ENCODE results near the gene CD247. TPM values are rescaled to one million over a fixed set of nuclear protein-coding genes. Genes with fewer than 3 reads are reported as not detected.

The CD247 gene
- total and polyA plus RNA-seq, 2 of the 4 experiments (the other 2 are of a cell fraction): not detected

GRCh38 chr1:167457936-167458584 is 60.3 kb downstream of the CD247 start:
- no peak for TF ChIP-seq MAFK (IDR thresholded peaks at IDR 0.05; ENCODE audit: low read depth, low read length)
- TF ChIP-seq MXI1 (IDR thresholded peaks at IDR 0.05; ENCODE audit: borderline replicate concordance, low read depth, low read length): no peak
- TF ChIP-seq POLR2A (IDR thresholded peaks at IDR 0.05; ENCODE audit: low read depth, low read length): no peak
- TF ChIP-seq RAD21 (IDR thresholded peaks at IDR 0.05; ENCODE audit: low read length): no peak
- TF ChIP-seq CEBPB (IDR thresholded peaks at IDR 0.05; ENCODE audit: low read depth, low read length): no peak
- TF ChIP-seq BHLHE40 (IDR thresholded peaks at IDR 0.05; ENCODE audit: low read depth, low read length): no peak
- no peak for TF ChIP-seq MAZ (IDR thresholded peaks at IDR 0.05; ENCODE audit: borderline replicate concordance, low read depth, low read length)
- TF ChIP-seq CHD1 (IDR thresholded peaks at IDR 0.05; ENCODE audit: low read depth, low read length): no peak
- no peaks in the 10 kb centered on the region for H4K20me1 ChIP-seq (ENCODE audit: insufficient read depth, low read length)
- H2BK120ac ChIP-seq (ENCODE audit: low read depth, low read length): no peak overlapping the region
- H2BK5ac ChIP-seq (ENCODE audit: low read depth, low read length, poor library complexity, severe bottlenecking): no peak overlapping the region
- no TSS peak for BruUV-seq (replicated peaks)
- ATAC-seq (ENCODE audit: low read depth): no peak
- H4K91ac ChIP-seq (ENCODE audit: insufficient read depth, low read depth, low read length): no peak overlapping the region
- no peaks in the 10 kb centered on the region for H3K9me3 ChIP-seq (ENCODE audit: control insufficient read depth, insufficient read depth, low read length)
- H3K79me1 ChIP-seq (ENCODE audit: low read depth in 1 of 2, low read length in 2 of 2): no peaks in the 10 kb centered on the region
- H3K4me3 ChIP-seq (ENCODE audit: insufficient read depth, low read depth, low read length): no peak overlapping the region
- no peaks in the 10 kb centered on the region for H3K4me1 ChIP-seq (ENCODE audit: control insufficient read depth, insufficient read depth, low read length)
- H3K9ac ChIP-seq (ENCODE audit: low read depth, low read length): no peak overlapping the region
- no peak overlapping the region for H2AFZ ChIP-seq (replicated peaks; ENCODE audit: low read length, poor library complexity)
- H3K23ac ChIP-seq (ENCODE audit: low read depth, low read length): no peak overlapping the region
- no peaks in the 10 kb centered on the region for H3K36me3 ChIP-seq (ENCODE audit: control insufficient read depth, insufficient read depth, low read length)
- no peak overlapping the region for H3K4me2 ChIP-seq (ENCODE audit: low read depth, low read length)
- H2BK20ac ChIP-seq (ENCODE audit: low read depth, low read length): no peak overlapping the region
- no peak overlapping the region for H4K5ac ChIP-seq (ENCODE audit: low read depth, low read length)
- WGBS, 2 experiments (ENCODE audit: extremely low coverage in 2 of 2, insufficient read length in 1 of 2): 60% methylated on average over 3 of the region's 11 CpGs; no CpG with 5 or more reads in 1 of the 2 experiments
- no peaks in the 10 kb centered on the region; the same call in 1 of the 2 replicates for H3K9me1 ChIP-seq (ENCODE audit: insufficient read depth, low read length)
- intact Hi-C loops (cut with micrococcal nuclease): loop anchor here (10.0 kb wide), 1 partner anchor 227 kb away; no protein-coding TSS in a partner anchor
- in situ Hi-C loops (cut with MboI; ENCODE audit: low sequenced_read_pairs): no loop called here
- DNase-seq: no peak
- H2AK9ac ChIP-seq (replicated peaks; ENCODE audit: low read depth, low read length, poor library complexity): no peak overlapping the region
- CTCF ChIA-PET: no interaction called here
- H3K14ac ChIP-seq (replicated peaks; ENCODE audit: low read depth, low read length): no peak overlapping the region
- peaks cover 31% of the 10 kb centered on the region for H3K27me3 ChIP-seq (ENCODE audit: control insufficient read depth, insufficient read depth, low read length)
- H3K56ac ChIP-seq (ENCODE audit: extremely low read depth, insufficient read depth, low read length): no peak overlapping the region
- H3K4ac ChIP-seq (ENCODE audit: low read depth, low read length): no peak overlapping the region
- POLR2A ChIA-PET (ENCODE audit: unreplicated experiment): interaction anchor here (0.5 kb wide), 1 partner anchor 225 kb away, joined by 3 read pairs; no protein-coding TSS in a partner anchor
- H3K27ac ChIP-seq (ENCODE audit: insufficient read depth, low read length): no peak overlapping the region
- no peak overlapping the region for H4K8ac ChIP-seq (ENCODE audit: low read depth in 2 of 2, low read length in 2 of 2)
- no peak overlapping the region for H3K18ac ChIP-seq (ENCODE audit: low read depth, low read length)
- H2BK15ac ChIP-seq (ENCODE audit: low read depth, low read length): no peak overlapping the region
- H2AK5ac ChIP-seq (ENCODE audit: low read depth, low read length): no peak overlapping the region
- dilution Hi-C loops (cut with HindIII; ENCODE audit: low sequenced_read_pairs, unreplicated experiment): no loop called here
